MM.1S (cell line): ENCODE measurements around the gene TMPRSS15.
A peak's percentile ranks its signal among the peaks of the same experiment; 100 is the strongest.

ENCODE experiments used
- DNase-seq: peaks from one replicate; pipeline ENCODE4 v3.0.0-alpha.2; 2015
- H2AFZ ChIP-seq: fragments of 300-600 bp; sonication (generic); 2 replicates; pipeline ENCODE4 v1.6.0; 2016; ENCODE audit warnings: antibody characterized with exemption, low read length
- H3F3A ChIP-seq: fragments of 300-600 bp; sonication (generic); 2 replicates; pipeline ENCODE4 v1.6.1; 2016; ENCODE audit warnings: mild to moderate bottlenecking, antibody characterized with exemption, low read length, moderate library complexity, mixed read lengths; ENCODE audit not compliant: insufficient read depth
- H3K27ac ChIP-seq: fragments of 300-600 bp; sonication (generic); 2 replicates; pipeline ENCODE4 v1.5.1; 2016; ENCODE audit warnings: mild to moderate bottlenecking, low read length
- H3K27me3 ChIP-seq: fragments of 300-600 bp; sonication (generic); replicated peaks from 2 replicates; pipeline ENCODE4 v1.6.0; 2016; ENCODE audit warnings: low read length; ENCODE audit not compliant: insufficient read depth
- H3K36me3 ChIP-seq: fragments of 300-600 bp; sonication (generic); replicated peaks from 2 replicates; pipeline ENCODE4 v1.6.1; 2016; ENCODE audit warnings: mild to moderate bottlenecking, low read length, mixed read lengths; ENCODE audit not compliant: insufficient read depth
- H3K4me1 ChIP-seq: fragments of 300-600 bp; sonication (generic); 2 replicates; pipeline ENCODE4 v1.6.1; 2016; ENCODE audit warnings: low read length, mixed read lengths
- H3K4me2 ChIP-seq: fragments of 300-600 bp; sonication (generic); 2 replicates; pipeline ENCODE4 v1.6.0; 2016; ENCODE audit warnings: low read depth, low read length
- H3K4me3 ChIP-seq: fragments of 300-600 bp; sonication (generic); 2 replicates; pipeline ENCODE4 v1.5.1; 2016; ENCODE audit warnings: low read length, mixed read lengths
- H3K79me2 ChIP-seq: fragments of 300-600 bp; sonication (generic); 2 replicates; pipeline ENCODE4 v1.6.1; 2016; ENCODE audit warnings: mixed run types, low read length, mixed read lengths
- H3K9ac ChIP-seq: fragments of 300-600 bp; sonication (generic); 2 replicates; pipeline ENCODE4 v1.6.1; 2016; ENCODE audit warnings: low read length, mixed read lengths
- H3K9me2 ChIP-seq: fragments of 300-600 bp; sonication (generic); replicated peaks from 2 replicates; pipeline ENCODE4 v1.6.1; 2016; ENCODE audit warnings: mild to moderate bottlenecking, low read length, mixed read lengths; ENCODE audit not compliant: insufficient read depth
- H3K9me3 ChIP-seq: fragments of 300-600 bp; sonication (generic); replicated peaks from 2 replicates; pipeline ENCODE4 v1.6.1; 2016; ENCODE audit warnings: mild to moderate bottlenecking, low read length, mixed read lengths; ENCODE audit not compliant: insufficient read depth
- H4K20me1 ChIP-seq: fragments of 300-600 bp; sonication (generic); 2 replicates; pipeline ENCODE4 v1.6.1; 2016; ENCODE audit warnings: mild to moderate bottlenecking, low read length, moderate library complexity, mixed read lengths; ENCODE audit not compliant: insufficient read depth
- EZH2 ChIP-seq: fragments of 300-600 bp; sonication (generic); optimal IDR thresholded peaks from 2 replicates; pipeline ENCODE3; 2017; ENCODE audit warnings: low read depth, mild to moderate bottlenecking, antibody characterized with exemption, low read length, mixed read lengths
- EZH2phosphoT487 ChIP-seq: fragments of 300-600 bp; sonication (generic); IDR thresholded peaks from 2 replicates; pipeline ENCODE4 v1.6.1; 2018; ENCODE audit warnings: antibody characterized with exemption, low read length
- TF ChIP-seq, protein P1 (sequence below): fragments of 300-600 bp; sonication (generic); IDR thresholded peaks from 2 replicates; pipeline ENCODE4 v1.5.1; 2016; ENCODE audit warnings: antibody characterized with exemption, low read length, mixed read lengths

The TMPRSS15 gene

GRCh38 chr21:18356801-18357200, 46.8 kb downstream of the TMPRSS15 start:
- Histone ChIP-seq H3K79me2 (no peaks in the 10 kb centered on the region), H3K4me2 (peak overlapping the region; percentile 41), H3K4me1 (peaks cover 25% of the 10 kb centered on the region), H3K9ac (no peak overlapping the region), H3K9me3 (no peaks in the 10 kb centered on the region), H3K4me3 (no peak overlapping the region), H3K9me2 (no peaks in the 10 kb centered on the region), H3K27me3 (no peaks in the 10 kb centered on the region), H3F3A (no peaks in the 10 kb centered on the region), H2AFZ (peak overlapping the region; percentile 8; the same call in 1 of the 2 replicates), H3K36me3 (no peaks in the 10 kb centered on the region), H4K20me1 (no peaks in the 10 kb centered on the region), H3K27ac (peak overlapping the region; percentile 31; the same call in 1 of the 2 replicates)
- DNase-seq, result peak; percentile 76
- TF ChIP-seq, protein P1, sequence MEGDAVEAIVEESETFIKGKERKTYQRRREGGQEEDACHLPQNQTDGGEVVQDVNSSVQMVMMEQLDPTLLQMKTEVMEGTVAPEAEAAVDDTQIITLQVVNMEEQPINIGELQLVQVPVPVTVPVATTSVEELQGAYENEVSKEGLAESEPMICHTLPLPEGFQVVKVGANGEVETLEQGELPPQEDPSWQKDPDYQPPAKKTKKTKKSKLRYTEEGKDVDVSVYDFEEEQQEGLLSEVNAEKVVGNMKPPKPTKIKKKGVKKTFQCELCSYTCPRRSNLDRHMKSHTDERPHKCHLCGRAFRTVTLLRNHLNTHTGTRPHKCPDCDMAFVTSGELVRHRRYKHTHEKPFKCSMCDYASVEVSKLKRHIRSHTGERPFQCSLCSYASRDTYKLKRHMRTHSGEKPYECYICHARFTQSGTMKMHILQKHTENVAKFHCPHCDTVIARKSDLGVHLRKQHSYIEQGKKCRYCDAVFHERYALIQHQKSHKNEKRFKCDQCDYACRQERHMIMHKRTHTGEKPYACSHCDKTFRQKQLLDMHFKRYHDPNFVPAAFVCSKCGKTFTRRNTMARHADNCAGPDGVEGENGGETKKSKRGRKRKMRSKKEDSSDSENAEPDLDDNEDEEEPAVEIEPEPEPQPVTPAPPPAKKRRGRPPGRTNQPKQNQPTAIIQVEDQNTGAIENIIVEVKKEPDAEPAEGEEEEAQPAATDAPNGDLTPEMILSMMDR, result no peak
- TF ChIP-seq EZH2, result no peak
- TF ChIP-seq EZH2phosphoT487, result no peak

DNA sequence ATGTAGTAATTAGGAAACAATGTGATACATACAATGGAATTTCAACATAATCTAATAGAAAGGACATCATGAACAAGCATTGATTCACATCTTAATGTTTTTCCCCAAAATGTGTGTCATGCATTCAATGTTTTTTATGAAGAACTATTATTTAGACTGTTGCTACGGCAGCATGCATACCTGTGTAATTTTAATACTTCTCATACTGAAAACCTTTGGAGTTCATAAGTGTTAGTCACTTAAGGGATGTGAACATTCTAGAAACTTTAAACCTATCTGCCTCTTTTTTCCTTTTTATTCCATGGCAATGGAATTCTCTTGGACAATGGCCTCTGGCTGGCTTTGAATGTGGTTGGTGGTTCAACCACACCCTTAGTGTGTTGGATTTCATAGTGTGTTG, 48.6 kb downstream of the TMPRSS15 start:
- no peak overlapping the region for H3K4me2 ChIP-seq
- no peaks in the 10 kb centered on the region for H3K27me3 ChIP-seq
- H2AFZ ChIP-seq, result no peak overlapping the region

DNA sequence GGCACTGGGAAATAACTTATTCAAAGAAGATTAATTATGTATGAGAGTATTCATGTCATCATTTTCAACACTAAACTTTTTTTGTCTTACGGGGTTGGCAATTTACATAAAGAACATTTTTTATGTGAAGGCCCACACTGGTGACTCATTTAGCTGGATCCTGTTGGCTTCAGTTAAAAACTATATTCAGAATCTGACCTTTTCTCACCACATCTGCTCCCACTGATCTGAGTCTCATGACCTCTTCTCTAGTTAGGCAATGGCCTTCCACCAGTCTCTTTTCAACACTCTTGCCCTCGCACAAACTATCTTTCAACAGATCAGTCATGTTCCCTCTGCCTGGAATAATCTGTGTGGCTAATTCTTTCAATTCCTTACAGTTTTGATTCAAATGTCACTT, 53.4 kb downstream of the TMPRSS15 start:
- no peaks in the 10 kb centered on the region for H3K36me3 ChIP-seq
- DNase-seq, result no peak
- no peaks in the 10 kb centered on the region for H3F3A ChIP-seq
- no peak overlapping the region for H3K4me2 ChIP-seq
- H4K20me1 ChIP-seq, result no peaks in the 10 kb centered on the region
- TF ChIP-seq EZH2, result no peak
- TF ChIP-seq, protein P1, result no peak
- no peak for TF ChIP-seq EZH2phosphoT487
- no peaks in the 10 kb centered on the region for H3K79me2 ChIP-seq
- no peaks in the 10 kb centered on the region for H3K9me3 ChIP-seq
- H3K9ac ChIP-seq, result no peak overlapping the region
- H2AFZ ChIP-seq, result no peak overlapping the region
- 0 out of 2 replicates have a peak, but pooled peaks cover 2% of the 10 kb centered on the region for H3K4me1 ChIP-seq
- H3K4me3 ChIP-seq, result no peak overlapping the region
- no peaks in the 10 kb centered on the region for H3K27me3 ChIP-seq
- no peak overlapping the region for H3K27ac ChIP-seq
- H3K9me2 ChIP-seq, result no peaks in the 10 kb centered on the region

More for the DNA sequence above, 48.6 kb downstream of the TMPRSS15 start:
- DNase-seq, result no peak
- H3K9ac ChIP-seq, result no peak overlapping the region
- H3K79me2 ChIP-seq, result no peaks in the 10 kb centered on the region
- no peaks in the 10 kb centered on the region for H3K9me3 ChIP-seq
- no peak overlapping the region for H3K4me3 ChIP-seq
- H3F3A ChIP-seq, result no peaks in the 10 kb centered on the region
- H4K20me1 ChIP-seq, result no peaks in the 10 kb centered on the region
- TF ChIP-seq EZH2 (no peak), EZH2phosphoT487 (no peak)
- TF ChIP-seq, protein P1, result no peak
- H3K9me2 ChIP-seq, result no peaks in the 10 kb centered on the region
- H3K27ac ChIP-seq, result no peak overlapping the region
- no peaks in the 10 kb centered on the region for H3K36me3 ChIP-seq
- H3K4me1 ChIP-seq, result peaks cover 25% of the 10 kb centered on the region
